Cardiac muscle cell (in vitro differentiated cells and primary cell): ENCODE results near the gene UGCG. TPM values are rescaled to one million over a fixed set of nuclear protein-coding genes. Genes with fewer than 3 reads are reported as not detected.
A peak's percentile ranks its signal among the peaks of the same experiment; 100 is the strongest.

Source experiments
- DNase-seq, 2 donors: peaks; one replicate each; pipeline versions ENCODE4 v3.0.0 to v3.0.0-alpha.2; 2010 to 2017; ENCODE audit warnings: low read depth in 1 of 2, low spot score in 1 of 2
- H3K27ac ChIP-seq: fragments of 200-600 bp; sonication (generic); 2 replicates; pipeline ENCODE4 v1.5.1; 2016
- H3K27me3 ChIP-seq: fragments of 200-600 bp; sonication (generic); 2 replicates; pipeline ENCODE4 v1.6.0; 2016; ENCODE audit warnings: control low read depth
- H3K36me3 ChIP-seq: fragments of 200-600 bp; sonication (generic); 2 replicates; pipeline ENCODE4 v1.5.1; 2016; ENCODE audit warnings: control low read depth
- H3K4me1 ChIP-seq: fragments of 200-600 bp; sonication (generic); 2 replicates; pipeline ENCODE4 v1.8.1; 2017; ENCODE audit warnings: low read depth, mild to moderate bottlenecking, mixed run types
- H3K4me3 ChIP-seq: fragments of 200-600 bp; sonication (generic); 2 replicates; pipeline ENCODE4 v1.5.1; 2016; ENCODE audit warnings: mild to moderate bottlenecking
- H3K9me3 ChIP-seq: fragments of 200-600 bp; sonication (generic); 2 replicates; pipeline ENCODE4 v1.5.1; 2017; ENCODE audit warnings: low read depth, mild to moderate bottlenecking, control low read depth
- polyA plus RNA-seq: library from polyadenylated mRNA; unstranded; fragments of >200 nt; fragmentation: Nextera tagmentation; extraction: Ambion mirVana; gene quantifications from 2 replicates; pipeline ENCODE4 v1.2.1, GENCODE V29; 2016
- total RNA-seq: library from RNA; depleted of rRNA; stranded (reverse); fragments of >200 nt; gene quantifications from 2 replicates; pipeline ENCODE4 v1.2.3, GENCODE V29; 2016
- TF ChIP-seq, protein P1 (sequence below): IDR thresholded peaks from 2 replicates; pipeline ENCODE4 v1.5.1; 2012; ENCODE audit warnings: low read depth, mild to moderate bottlenecking, low read length

The UGCG gene
- total and polyA plus RNA-seq, 2 experiments from 2014 or later: 16.4 to 18.1 TPM

DNA sequence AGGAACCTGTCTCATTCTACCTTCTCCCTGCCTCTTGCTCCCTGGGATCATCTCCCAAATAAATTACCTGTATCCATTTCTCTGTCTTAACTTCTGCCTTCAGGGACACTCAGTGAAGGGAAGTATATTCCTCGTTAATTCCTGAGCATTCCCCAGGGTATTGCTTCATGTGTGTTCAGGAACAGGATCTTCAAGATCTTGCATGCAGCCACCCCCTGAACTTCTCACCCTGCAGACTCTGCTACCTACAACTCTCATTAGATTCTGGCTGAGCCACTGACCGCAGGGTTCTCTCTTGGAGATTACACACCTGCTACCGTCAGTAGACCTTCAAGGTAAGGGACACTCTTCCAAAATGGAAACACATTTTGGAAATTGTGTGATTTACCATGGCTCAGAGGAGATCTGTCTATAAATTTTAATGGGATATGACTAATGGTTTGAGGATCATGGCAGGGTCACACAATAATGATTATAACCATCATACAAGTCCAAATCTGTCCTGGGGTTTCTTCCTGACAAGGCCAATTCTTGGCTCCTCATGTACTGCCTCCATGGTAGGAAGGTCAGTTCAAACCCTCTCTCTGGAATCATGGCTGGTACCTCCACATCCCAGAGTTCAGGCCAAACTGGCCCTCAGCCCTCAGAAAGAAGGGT, 38.9 kb upstream of the UGCG start:
- Histone ChIP-seq H3K27ac (no peak overlapping the region), H3K36me3 (no peaks in the 10 kb centered on the region), H3K9me3 (no peaks in the 10 kb centered on the region), H3K4me1 (no peaks in the 10 kb centered on the region), H3K4me3 (no peak overlapping the region), H3K27me3 (no peaks in the 10 kb centered on the region)
- TF ChIP-seq, protein P1, sequence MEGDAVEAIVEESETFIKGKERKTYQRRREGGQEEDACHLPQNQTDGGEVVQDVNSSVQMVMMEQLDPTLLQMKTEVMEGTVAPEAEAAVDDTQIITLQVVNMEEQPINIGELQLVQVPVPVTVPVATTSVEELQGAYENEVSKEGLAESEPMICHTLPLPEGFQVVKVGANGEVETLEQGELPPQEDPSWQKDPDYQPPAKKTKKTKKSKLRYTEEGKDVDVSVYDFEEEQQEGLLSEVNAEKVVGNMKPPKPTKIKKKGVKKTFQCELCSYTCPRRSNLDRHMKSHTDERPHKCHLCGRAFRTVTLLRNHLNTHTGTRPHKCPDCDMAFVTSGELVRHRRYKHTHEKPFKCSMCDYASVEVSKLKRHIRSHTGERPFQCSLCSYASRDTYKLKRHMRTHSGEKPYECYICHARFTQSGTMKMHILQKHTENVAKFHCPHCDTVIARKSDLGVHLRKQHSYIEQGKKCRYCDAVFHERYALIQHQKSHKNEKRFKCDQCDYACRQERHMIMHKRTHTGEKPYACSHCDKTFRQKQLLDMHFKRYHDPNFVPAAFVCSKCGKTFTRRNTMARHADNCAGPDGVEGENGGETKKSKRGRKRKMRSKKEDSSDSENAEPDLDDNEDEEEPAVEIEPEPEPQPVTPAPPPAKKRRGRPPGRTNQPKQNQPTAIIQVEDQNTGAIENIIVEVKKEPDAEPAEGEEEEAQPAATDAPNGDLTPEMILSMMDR: no peak
- peak in 1 of 2 donors; percentile 55 for DNase-seq

DNA sequence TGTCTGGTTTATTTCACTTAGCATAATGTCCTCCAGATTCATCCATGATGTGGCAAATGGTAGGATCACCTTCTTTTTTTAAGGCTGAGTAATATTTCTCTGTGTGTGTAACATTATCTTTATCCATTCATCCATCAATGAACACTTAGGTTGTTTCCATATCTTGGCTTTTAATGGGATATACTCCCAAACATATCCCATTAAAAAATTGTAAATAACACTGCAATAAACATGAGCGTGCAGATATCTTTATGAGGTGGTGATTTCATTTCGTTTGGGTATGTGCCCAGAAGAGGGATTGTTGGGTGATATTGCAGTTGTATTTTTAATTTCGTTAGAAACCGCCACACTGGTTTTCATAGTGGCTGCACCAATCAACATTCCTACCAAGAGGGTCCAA, 36.2 kb upstream of the UGCG start:
- Histone ChIP-seq H3K9me3 (no peaks in the 10 kb centered on the region), H3K4me3 (no peak overlapping the region), H3K27me3 (no peaks in the 10 kb centered on the region), H3K36me3 (no peaks in the 10 kb centered on the region), H3K27ac (no peak overlapping the region), H3K4me1 (no peaks in the 10 kb centered on the region)
- TF ChIP-seq, protein P1: no peak
- no peak for DNase-seq

- Histone ChIP-seq H3K27me3 (no peaks in the 10 kb centered on the region), H3K9me3 (no peaks in the 10 kb centered on the region), H3K4me3 (no peak overlapping the region), H3K4me1 (no peaks in the 10 kb centered on the region), H3K36me3 (no peaks in the 10 kb centered on the region), H3K27ac (no peak overlapping the region)
- TF ChIP-seq, protein P1: no peak
- DNase-seq: no peak
Measured at GRCh38 chr9:111863636-111864035, 33.0 kb upstream of the UGCG start.

DNA sequence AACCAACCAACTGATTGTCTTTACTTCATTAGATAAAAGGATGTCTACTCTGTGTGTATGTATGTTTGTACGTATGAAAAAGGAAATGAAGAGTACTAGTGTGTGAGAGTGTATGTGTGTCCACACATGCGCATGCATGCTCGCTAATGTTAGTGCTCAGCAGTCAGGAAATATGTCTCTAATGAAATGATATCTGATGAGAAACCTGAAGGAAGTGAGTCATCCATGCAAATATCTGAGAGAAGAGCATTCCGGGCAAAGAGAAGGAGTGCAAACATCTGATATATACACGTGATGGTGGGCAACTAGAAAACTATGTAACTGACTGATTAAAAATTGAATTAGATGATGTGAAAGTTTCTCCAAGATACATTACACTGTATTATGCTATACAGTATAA, 29.6 kb upstream of the UGCG start:
- no peak overlapping the region for H3K4me3 ChIP-seq
- H3K27me3 ChIP-seq: no peaks in the 10 kb centered on the region
- H3K4me1 ChIP-seq: no peaks in the 10 kb centered on the region
- no peaks in the 10 kb centered on the region for H3K9me3 ChIP-seq
- H3K36me3 ChIP-seq: no peaks in the 10 kb centered on the region
- peak in 1 of 2 donors; percentile 78 for DNase-seq
- H3K27ac ChIP-seq: no peak overlapping the region
- TF ChIP-seq, protein P1: no peak

DNA sequence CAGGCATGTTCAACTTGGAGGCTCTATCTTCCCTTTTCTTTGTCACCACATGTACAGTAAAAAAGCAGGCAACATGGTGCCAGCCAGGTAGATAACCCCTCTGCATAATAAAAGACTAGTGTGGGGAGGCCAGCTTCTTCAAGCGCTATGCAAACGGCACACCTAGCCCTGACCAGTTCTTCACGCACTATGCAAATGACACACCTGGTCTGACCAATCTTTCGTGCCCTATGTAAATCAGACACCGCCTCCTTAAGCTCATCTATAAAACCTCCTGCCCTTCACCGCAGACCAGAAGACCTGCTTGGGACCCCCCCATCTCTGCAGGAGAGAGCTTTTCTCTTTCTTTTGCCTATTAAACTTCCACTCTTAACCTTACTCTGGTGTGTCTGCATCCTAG, 28.1 kb upstream of the UGCG start:
- DNase-seq: no peak
- Histone ChIP-seq H3K27ac (no peak overlapping the region), H3K36me3 (no peaks in the 10 kb centered on the region), H3K4me1 (no peaks in the 10 kb centered on the region), H3K9me3 (no peaks in the 10 kb centered on the region), H3K27me3 (no peaks in the 10 kb centered on the region), H3K4me3 (no peak overlapping the region)
- TF ChIP-seq, protein P1: no peak
